ENCODE measurements around the gene MYOF.
"Not testable (repeated sequence)": the region's sequence is repeated elsewhere in the genome, so short reads cannot be mapped to it uniquely, and the experiment has no call there.

Gene MYOF

DNA sequence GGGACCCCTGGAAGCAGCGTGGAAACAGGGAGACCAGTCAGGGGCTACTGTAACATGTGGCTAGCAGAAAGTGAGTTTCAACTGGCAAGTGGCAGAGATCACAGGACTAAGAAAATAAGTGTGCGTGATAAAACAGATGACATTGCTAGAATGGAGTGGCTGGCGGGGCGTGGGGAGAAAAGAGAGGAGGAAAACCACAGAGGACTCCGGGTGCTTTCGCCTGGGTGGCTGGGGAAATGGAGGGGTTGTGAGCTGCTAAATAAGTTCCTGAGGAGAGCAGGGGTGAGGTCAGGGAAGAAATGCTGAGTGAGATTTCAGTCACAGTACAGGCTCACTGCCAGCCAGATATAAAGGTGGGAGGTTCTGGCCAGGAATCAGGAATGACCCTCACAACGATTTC is 166.9 kb downstream of the MYOF start:
- no peak overlapping the region for H3K27ac ChIP-seq
- TF ChIP-seq ZFX (IDR thresholded peaks at IDR 0.05) = no peak
- TF ChIP-seq, protein P1, sequence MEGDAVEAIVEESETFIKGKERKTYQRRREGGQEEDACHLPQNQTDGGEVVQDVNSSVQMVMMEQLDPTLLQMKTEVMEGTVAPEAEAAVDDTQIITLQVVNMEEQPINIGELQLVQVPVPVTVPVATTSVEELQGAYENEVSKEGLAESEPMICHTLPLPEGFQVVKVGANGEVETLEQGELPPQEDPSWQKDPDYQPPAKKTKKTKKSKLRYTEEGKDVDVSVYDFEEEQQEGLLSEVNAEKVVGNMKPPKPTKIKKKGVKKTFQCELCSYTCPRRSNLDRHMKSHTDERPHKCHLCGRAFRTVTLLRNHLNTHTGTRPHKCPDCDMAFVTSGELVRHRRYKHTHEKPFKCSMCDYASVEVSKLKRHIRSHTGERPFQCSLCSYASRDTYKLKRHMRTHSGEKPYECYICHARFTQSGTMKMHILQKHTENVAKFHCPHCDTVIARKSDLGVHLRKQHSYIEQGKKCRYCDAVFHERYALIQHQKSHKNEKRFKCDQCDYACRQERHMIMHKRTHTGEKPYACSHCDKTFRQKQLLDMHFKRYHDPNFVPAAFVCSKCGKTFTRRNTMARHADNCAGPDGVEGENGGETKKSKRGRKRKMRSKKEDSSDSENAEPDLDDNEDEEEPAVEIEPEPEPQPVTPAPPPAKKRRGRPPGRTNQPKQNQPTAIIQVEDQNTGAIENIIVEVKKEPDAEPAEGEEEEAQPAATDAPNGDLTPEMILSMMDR (conservative IDR thresholded peaks at IDR 0.05) = no peak

DNA sequence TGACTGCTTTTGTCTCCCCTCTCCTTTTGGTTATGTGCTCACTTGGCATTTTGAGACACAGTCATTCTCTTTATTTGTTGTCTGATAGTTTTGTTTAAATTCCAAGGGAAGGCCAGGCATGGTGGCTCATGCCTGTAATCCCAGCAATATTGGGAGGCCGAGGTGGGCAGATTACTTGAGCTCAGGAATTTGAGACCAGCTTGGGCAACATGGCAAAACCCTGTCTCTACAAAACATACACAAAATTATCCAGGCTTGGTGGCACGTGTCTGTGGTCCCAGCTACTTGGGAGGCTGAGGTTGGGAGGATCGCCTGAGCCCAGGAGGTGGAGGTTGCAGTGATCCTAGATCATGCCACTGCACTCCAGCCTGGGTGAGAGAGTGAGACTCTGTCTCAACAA is 167.5 kb downstream of the MYOF start:
- not testable (repeated sequence) for H3K27ac ChIP-seq

DNA sequence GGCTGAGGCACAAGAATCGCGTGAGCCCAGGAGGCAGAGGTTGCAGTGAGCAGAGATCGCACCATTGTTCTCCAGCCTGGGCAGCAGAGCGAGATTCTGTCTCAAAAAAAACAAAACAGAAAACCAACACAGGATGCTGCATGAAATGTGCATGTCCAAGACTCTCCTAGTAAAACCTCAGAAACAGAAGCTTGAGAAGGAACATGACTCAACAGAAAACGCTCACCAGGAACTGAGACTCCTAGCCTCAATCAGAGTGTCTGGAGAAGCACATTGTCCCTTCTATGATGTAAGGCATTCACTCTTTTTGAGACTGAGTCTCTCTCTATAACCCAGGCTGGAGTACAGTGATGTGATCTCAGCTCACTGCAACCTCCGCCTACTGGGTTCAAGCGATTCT is 168.3 kb downstream of the MYOF start:
- no peak overlapping the region for H3K27ac ChIP-seq

DNA sequence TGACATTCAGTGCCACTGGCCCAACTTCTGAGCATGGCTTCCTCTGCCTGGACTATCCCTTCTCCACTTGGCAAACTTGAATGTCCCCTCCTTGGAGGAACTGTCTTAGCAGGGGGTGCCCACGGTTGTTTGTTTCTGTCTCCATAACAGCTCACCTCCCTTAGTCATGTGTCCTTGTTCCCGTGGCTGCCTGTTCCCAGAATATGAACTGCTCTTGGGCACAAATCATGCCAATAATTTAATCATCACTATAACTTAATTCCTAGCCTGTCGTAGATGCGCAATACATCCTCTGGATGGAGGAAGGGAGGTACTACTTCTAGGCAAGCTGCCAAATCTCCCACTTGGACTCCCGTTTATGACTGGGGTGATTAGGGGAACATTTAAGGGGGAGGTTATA is 173.1 kb downstream of the MYOF start:
- TF ChIP-seq, protein P1 (conservative IDR thresholded peaks at IDR 0.05) = no peak
- TF ChIP-seq ZFX (IDR thresholded peaks at IDR 0.05) = no peak
- H3K27ac ChIP-seq = no peak overlapping the region

More for the DNA sequence above, 168.3 kb downstream of the MYOF start:
- TF ChIP-seq, protein P1 (conservative IDR thresholded peaks at IDR 0.05) = no peak

DNA sequence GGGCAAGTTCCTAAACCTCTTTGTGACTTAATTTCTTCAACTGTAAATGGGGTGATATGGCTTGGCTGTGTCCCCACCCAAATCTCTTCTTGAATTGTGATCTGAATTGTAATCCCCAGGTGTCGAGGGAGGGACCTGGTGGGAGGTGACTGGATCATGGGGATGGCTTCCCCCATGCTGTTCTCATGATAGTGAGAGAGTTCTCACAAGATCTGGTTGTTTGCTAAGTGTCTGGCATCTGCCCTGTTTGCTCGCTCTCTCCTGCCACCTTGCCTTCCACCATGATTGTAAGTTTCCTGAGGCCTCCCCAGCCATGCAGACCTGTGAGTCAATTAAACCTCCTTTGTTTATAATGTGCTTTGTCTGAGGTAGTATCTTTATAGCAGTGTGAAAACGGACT is 177.0 kb downstream of the MYOF start:
- no peak overlapping the region for H3K27ac ChIP-seq
- TF ChIP-seq, protein P1 (conservative IDR thresholded peaks at IDR 0.05) = no peak
- TF ChIP-seq ZFX (IDR thresholded peaks at IDR 0.05) = no peak

DNA sequence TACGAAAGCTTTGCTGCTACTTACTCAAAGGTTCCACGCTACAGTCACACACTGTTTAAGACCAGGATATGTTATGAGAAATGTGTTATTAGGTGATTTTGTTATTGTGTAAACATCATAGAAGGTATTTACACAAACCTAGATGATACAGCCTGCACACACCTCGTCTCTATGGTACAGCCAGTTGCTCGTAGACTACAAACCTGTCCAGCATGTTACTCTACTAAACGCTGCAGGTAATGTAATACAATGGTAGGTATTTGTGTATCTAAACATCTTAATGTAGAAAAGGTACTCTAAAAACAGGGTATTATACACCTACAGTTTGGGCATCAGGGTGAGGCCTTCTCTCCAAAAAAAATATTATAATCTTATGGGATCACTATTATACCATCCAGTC is 181.2 kb downstream of the MYOF start:
- H3K27ac ChIP-seq = no peak overlapping the region
- TF ChIP-seq, protein P1 (conservative IDR thresholded peaks at IDR 0.05) = no peak
- no peak for TF ChIP-seq ZFX (IDR thresholded peaks at IDR 0.05)

DNA sequence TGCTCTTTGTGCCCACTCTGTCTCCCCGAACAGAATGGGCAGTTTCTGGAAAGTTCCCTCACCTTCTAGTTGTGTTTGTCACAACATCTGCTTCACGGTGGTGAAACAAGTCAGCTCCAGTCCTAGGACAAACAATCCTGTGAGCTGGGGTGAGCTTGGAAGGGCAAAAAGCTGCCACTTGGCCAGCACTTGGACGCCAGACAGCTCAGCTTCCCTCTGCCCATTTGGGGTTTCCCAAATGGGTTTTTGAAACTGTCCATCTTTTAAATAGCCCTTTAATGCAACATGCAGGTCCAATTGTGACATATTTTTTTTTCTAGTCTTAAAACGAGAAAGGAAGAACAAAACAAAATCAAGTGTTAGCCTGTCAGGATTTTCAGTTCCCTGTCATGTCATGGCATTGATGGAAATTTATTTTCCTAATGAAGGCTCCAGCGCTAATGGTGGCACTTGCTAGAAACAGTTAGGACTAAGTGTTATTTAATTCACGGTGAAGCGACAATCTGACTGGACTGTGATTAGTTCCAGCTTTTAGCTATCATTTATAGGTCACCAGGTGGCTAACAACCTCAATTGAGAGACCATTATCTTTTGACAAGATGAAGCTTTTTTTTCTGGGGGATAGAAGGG is 181.7 kb downstream of the MYOF start:
- no peak for TF ChIP-seq ZFX (IDR thresholded peaks at IDR 0.05)
- TF ChIP-seq, protein P1 (conservative IDR thresholded peaks at IDR 0.05) = no peak

DNA sequence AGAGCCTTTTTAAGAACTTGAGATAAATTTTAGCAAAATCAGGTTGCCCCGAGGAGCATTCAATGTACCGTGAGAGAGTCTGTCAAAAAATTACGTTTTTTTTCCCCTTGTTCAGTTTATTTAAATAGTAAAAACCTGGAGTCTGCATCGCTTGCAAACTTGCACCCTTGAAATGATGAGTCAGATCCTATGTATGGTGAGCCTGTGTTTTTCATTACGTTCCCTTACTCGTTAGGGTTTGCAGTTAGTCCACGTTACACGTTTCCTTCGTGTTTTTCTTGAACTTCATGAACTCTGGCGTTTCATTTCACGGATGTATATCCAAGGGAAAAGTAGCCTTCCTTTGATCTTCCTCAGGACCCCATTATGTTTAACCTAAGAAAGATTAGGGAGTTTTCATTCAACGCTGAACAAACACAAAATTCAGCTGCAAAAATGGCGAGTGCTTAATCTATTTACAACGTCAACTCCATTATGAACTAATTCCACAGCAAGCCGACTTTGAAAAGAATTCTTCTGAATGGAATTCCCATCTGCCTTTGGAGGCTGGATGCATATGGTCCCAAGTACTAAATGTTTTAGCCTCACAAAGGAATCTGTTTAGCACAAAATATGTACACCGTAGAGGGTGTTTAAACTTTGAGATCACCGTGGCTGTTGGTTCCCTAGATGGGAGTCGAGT is 182.4 kb downstream of the MYOF start:
- TF ChIP-seq ZFX (IDR thresholded peaks at IDR 0.05) = no peak
- TF ChIP-seq, protein P1 (conservative IDR thresholded peaks at IDR 0.05) = no peak

More for the DNA sequence above, 181.7 kb downstream of the MYOF start:
- no peak overlapping the region for H3K27ac ChIP-seq

More for the DNA sequence above, 182.4 kb downstream of the MYOF start:
- H3K27ac ChIP-seq = no peak overlapping the region

Measured in C4-2B (cell line).